HepG2 (cell line): ENCODE results near the gene BBC3. TPM values are rescaled to one million over a fixed set of nuclear protein-coding genes. Genes with fewer than 3 reads are reported as not detected.

ENCODE experiments used
- ATAC-seq: fragments of 200-7000 bp; cut with Tn5 transposase; 3 replicates; pipeline ENCODE4 v1.9.1; 2020; ENCODE audit warnings: mild to moderate bottlenecking, moderate library complexity
- BruUV-seq: library from RNA; stranded (reverse); fragments of 400-500 nt; replicated peaks from 2 replicates; lab custom pipeline; 2021; lab: Mats Ljungman, UMichigan
- CTCF ChIA-PET: fragments of 300-600 bp; formaldehyde crosslinking; extraction: SDS; loops from one replicate; lab custom pipeline; 2021; ENCODE audit warnings: low total read pairs, inconsistent platforms, low intra/inter-chr PET ratio; lab: Yijun Ruan, JAX
- POLR2A ChIA-PET: fragments of 350-600 bp; sonication (Branson Sonifier 250); formaldehyde crosslinking; loops from one replicate; lab custom pipeline; 2020; ENCODE audit warnings: antibody characterized with exemption, inconsistent platforms; lab: Yijun Ruan, JAX
- DNase-seq: peaks from one replicate; pipeline ENCODE4 v3.0.0-alpha.2; 2015; ENCODE audit warnings: low spot score
- FAIRE-seq: peaks from 3 replicates; lab custom pipeline; 2011; peaks lifted over from hg19 to GRCh38; lab: Jason Lieb, UNC
- H2AFZ ChIP-seq: one replicate; pipeline ENCODE4 v1.6.1; 2011; ENCODE audit warnings: low read length, inconsistent platforms
- H3K27ac ChIP-seq: fragments of 300-600 bp; 3 replicates; pipeline ENCODE4 v1.8.0; 2011; ENCODE audit warnings: mixed run types, mild to moderate bottlenecking, mixed read lengths, low read length, inconsistent platforms; ENCODE audit not compliant: insufficient read depth; ENCODE audit errors: extremely low read length
- H3K27me3 ChIP-seq, 2 experiments: fragments of 200-600 bp in 1 of 2; 2 replicates in 1 of 2; 3 replicates in 1 of 2; pipeline versions ENCODE4 v1.6.0 to v1.8.0; 2011; ENCODE audit warnings: low read length in 2 of 2, mild to moderate bottlenecking in 2 of 2, moderate library complexity in 2 of 2, inconsistent platforms in 1 of 2; ENCODE audit not compliant: insufficient read depth in 2 of 2, control insufficient read depth in 1 of 2
- H3K36me3 ChIP-seq, 2 experiments: fragments of 200-600 bp in 1 of 2; replicated peaks in 1 of 2; 2 replicates in 1 of 2; 3 replicates in 1 of 2; pipeline versions ENCODE4 v1.5.1 to v1.8.0; 2011; ENCODE audit warnings: low read length in 2 of 2, inconsistent platforms in 1 of 2; ENCODE audit not compliant: insufficient read depth in 2 of 2, control insufficient read depth in 1 of 2
- H3K4me1 ChIP-seq: 2 replicates; pipeline ENCODE4 v1.5.1; 2012; ENCODE audit warnings: low read length, inconsistent platforms; ENCODE audit not compliant: insufficient read depth
- H3K4me2 ChIP-seq: 2 replicates; pipeline ENCODE4 v1.6.0; 2011; ENCODE audit warnings: low read depth, low read length, inconsistent platforms
- H3K4me3 ChIP-seq, 3 experiments: fragments of 200-600 bp in 1 of 3; sonication (generic), shearing (Covaris generic) in 1 of 3; replicated peaks in 1 of 3; 2 replicates each; pipeline ENCODE4 v1.5.1; 2011 to 2016; ENCODE audit warnings: low read length in 3 of 3, inconsistent platforms in 2 of 3, low read depth in 2 of 3, mild to moderate bottlenecking in 2 of 3, control low read depth in 1 of 3, mixed read lengths in 1 of 3; ENCODE audit not compliant: insufficient read depth in 1 of 3
- H3K79me2 ChIP-seq: one replicate; pipeline ENCODE4 v1.6.1; 2011; ENCODE audit warnings: low read length, inconsistent platforms; ENCODE audit not compliant: insufficient read depth
- H3K9ac ChIP-seq: 2 replicates; pipeline ENCODE4 v1.6.0; 2011; ENCODE audit warnings: mild to moderate bottlenecking, low read depth, low read length, inconsistent platforms; ENCODE audit not compliant: insufficient read depth
- H3K9me3 ChIP-seq: 2 replicates; pipeline ENCODE4 v1.5.1; 2012; ENCODE audit warnings: mild to moderate bottlenecking, low read length
- H4K20me1 ChIP-seq: 2 replicates; pipeline ENCODE4 v1.6.0; 2011; ENCODE audit warnings: inconsistent platforms, mild to moderate bottlenecking, low read length, moderate library complexity; ENCODE audit not compliant: insufficient read depth
- HES4 ChIP-seq: sonication (generic); formaldehyde crosslinking; IDR thresholded peaks from 2 replicates; pipeline ENCODE4 v1.9.0; 2021; ENCODE audit warnings: mild to moderate bottlenecking, missing genetic modification reagents, borderline replicate concordance
- HHEX ChIP-seq: IDR thresholded peaks from 2 replicates; pipeline ENCODE4 v1.6.1; 2016; ENCODE audit warnings: control low read depth
- HNRNPUL1 ChIP-seq: fragments of 200-400 bp; formaldehyde crosslinking; IDR thresholded peaks from 2 replicates; pipeline ENCODE4 v1.6.1; 2017; ENCODE audit warnings: low read depth, mild to moderate bottlenecking, low read length, moderate library complexity
- MTA1 ChIP-seq: sonication (generic); formaldehyde crosslinking; IDR thresholded peaks from 2 replicates; pipeline ENCODE4 v1.4.0; 2020; ENCODE audit warnings: missing genetic modification reagents, mild to moderate bottlenecking, borderline replicate concordance
- TFAP4 ChIP-seq: sonication (generic); IDR thresholded peaks from 2 replicates; pipeline ENCODE4 v1.6.1; 2016; ENCODE audit warnings: low read depth, borderline replicate concordance
- THAP11 ChIP-seq: IDR thresholded peaks from 2 replicates; pipeline ENCODE4 v1.6.1; 2016; ENCODE audit warnings: missing biosample characterization, missing genetic modification reagents
- ZNF253 ChIP-seq: sonication (generic); formaldehyde crosslinking; IDR thresholded peaks from 2 replicates; pipeline ENCODE4 v1.8.0; 2022; ENCODE audit warnings: mild to moderate bottlenecking, missing genetic modification reagents, borderline replicate concordance
- ZNF451 ChIP-seq: sonication (generic); formaldehyde crosslinking; IDR thresholded peaks from 2 replicates; pipeline ENCODE4 v1.5.0; 2020; ENCODE audit warnings: mild to moderate bottlenecking, missing genetic modification reagents
- ZNF550 ChIP-seq: sonication (generic); formaldehyde crosslinking; IDR thresholded peaks from 2 replicates; pipeline ENCODE4 v1.4.0; 2020; ENCODE audit warnings: mild to moderate bottlenecking, missing genetic modification reagents, borderline replicate concordance
- ZNF790 ChIP-seq: sonication (generic); formaldehyde crosslinking; IDR thresholded peaks from 2 replicates; pipeline ENCODE4 v1.8.0; 2022; ENCODE audit warnings: missing genetic modification reagents, mild to moderate bottlenecking, borderline replicate concordance
- WGBS: methylation state at CpG from one replicate; pipeline ENCODE4 v1.1.6; 2017; ENCODE audit warnings: low lambda C conversion rate; 5-methylcytosine and 5-hydroxymethylcytosine counted together
- in situ Hi-C: cut with HindIII; loops from 2 replicates; pipeline ENCODE4 v1.10.0; 2017; ENCODE audit warnings: low pct_unique_long_range_greater_than_20kb; ENCODE audit not compliant: extremely low pct_ligation_motif_present
- intact Hi-C: fragments of 100-400 bp; cut with micrococcal nuclease; formaldehyde crosslinking; loops from one replicate; pipeline ENCODE4 v1.10.0; 2022; ENCODE audit not compliant: unreplicated experiment
- polyA plus RNA-seq, 8 experiments: library from polyadenylated mRNA; depleted of rRNA in 3 of 8; stranded (reverse) in 7 of 8; unstranded in 1 of 8; fragments of >200 nt; fragmentation: Illumina TruSeq in 4 of 8; extraction: Trizol in 4 of 8; gene quantifications; 2 replicates each; pipeline versions ENCODE4 v1.2.1 to v1.2.3, GENCODE V29; 2011 to 2016; ENCODE audit warnings: low read depth in 4 of 8, missing spikeins in 1 of 8, mixed read lengths in 1 of 8; ENCODE audit not compliant: insufficient read depth in 1 of 8
- total RNA-seq, 5 experiments: library from RNA; depleted of rRNA; stranded (reverse); fragments of >200 nt; fragmentation: Illumina TruSeq; extraction: Trizol; gene quantifications; 2 replicates each; pipeline ENCODE4 v1.2.3, GENCODE V29; 2016; ENCODE audit warnings: low read depth in 1 of 5

Gene BBC3
- total and polyA plus RNA-seq, 2 of the 13 experiments (the other 11 are each of a cell fraction or from before 2014, with no cell fraction given): 6.1 to 8.8 TPM

GRCh38 chr19:47239610-47240296 is 8.8 kb upstream of the BBC3 start:
- H3K4me2 ChIP-seq: no peak overlapping the region
- no peak overlapping the region for H2AFZ ChIP-seq
- CTCF ChIA-PET: no interaction called here
- no peak for FAIRE-seq
- in situ Hi-C loops: no loop called here
- no peaks in the 10 kb centered on the region for H3K79me2 ChIP-seq
- POLR2A ChIA-PET: interaction anchor here (0.8 to 1.9 kb wide), 4 partner anchors 13 to 50 kb away, joined by 3 to 21 read pairs (median 6); partner anchors contain the start of gene CCDC9
- no peak for DNase-seq
- no peaks in the 10 kb centered on the region for H4K20me1 ChIP-seq
- TF ChIP-seq MTA1 (CRISPR knock-in tag) (no peak), ZNF550 (no peak), HNRNPUL1 (no peak), TFAP4 (no peak)
- TF ChIP-seq, all 625 proteins: peak for 0
- Histone ChIP-seq H3K27me3 (no peaks in the 10 kb centered on the region), H3K4me1 (peaks cover 34% of the 10 kb centered on the region), H3K27ac (no peak overlapping the region), H3K36me3 (no peaks in the 10 kb centered on the region), H3K9ac (no peak overlapping the region), H3K4me3 (no peak overlapping the region), H3K9me3 (no peaks in the 10 kb centered on the region)
- no TSS peak for BruUV-seq
- WGBS: 81% methylated on average over 37 of the region's 62 CpGs
- no peak for ATAC-seq
- intact Hi-C loops: loop anchor here (5.0 kb wide), 1 partner anchor 92 kb away; no protein-coding TSS in a partner anchor

- Histone ChIP-seq H3K79me2 (no peaks in the 10 kb centered on the region), H3K4me1 (peaks cover 30% of the 10 kb centered on the region), H3K4me3 (no peak overlapping the region), H3K27ac (no peak overlapping the region), H3K4me2 (no peak overlapping the region), H3K36me3 (no peaks in the 10 kb centered on the region), H3K9me3 (no peaks in the 10 kb centered on the region), H2AFZ (no peak overlapping the region), H3K9ac (no peak overlapping the region), H3K27me3 (no peaks in the 10 kb centered on the region), H4K20me1 (no peaks in the 10 kb centered on the region)
- no TSS peak for BruUV-seq
- no peak for ATAC-seq
- WGBS: 68% methylated on average over 8 of the region's 16 CpGs
- in situ Hi-C loops: no loop called here
- no peak for TF ChIP-seq ZNF790 (CRISPR knock-in tag)
- TF ChIP-seq HES4 (CRISPR knock-in tag): no peak
- no peak for TF ChIP-seq ZNF451 (CRISPR knock-in tag)
- no peak for TF ChIP-seq THAP11
- no peak for TF ChIP-seq HHEX
- no peak for TF ChIP-seq ZNF253 (CRISPR knock-in tag)
- intact Hi-C loops: no loop called here
- no peak for DNase-seq
- CTCF ChIA-PET: no interaction called here
- POLR2A ChIA-PET: interaction anchor here (0.8 to 1.5 kb wide), 2 partner anchors 13 to 50 kb away, joined by 3 to 5 read pairs; no protein-coding TSS in a partner anchor
- no peak for FAIRE-seq
These were observed 8.2 kb upstream of the BBC3 start for GRCh38 chr19:47239152-47239551.
